Measurements from ENCODE around the gene PPP1R13L. TPM values are rescaled to one million over a fixed set of nuclear protein-coding genes. Genes with fewer than 3 reads are reported as not detected.

PPP1R13L gene
- total RNA-seq, 1 experiment from 2014 or later = 21.0 TPM

- no peak for DNase-seq (ENCODE audit: low spot score)
- in situ Hi-C loops (cut with HindIII; ENCODE audit: low sequenced_read_pairs) = no loop called here
Observed at GRCh38 chr19:45331411-45331810, 73.5 kb downstream of the PPP1R13L start.

Other genes starting within 250 kb of the PPP1R13L start
- gene NKPD1, start 244.1 kb downstream of the PPP1R13L start, total RNA-seq (2014; rRNA removed; shearing (Covaris generic)) = 0.31 TPM in 1 of 2 replicates, not detected in the other
- gene TRAPPC6A, start 226.8 kb downstream of the PPP1R13L start, total RNA-seq (2014; rRNA removed; shearing (Covaris generic)) = 38.4 and 52.9 TPM in 2 replicates
- 9.0 and 14.7 TPM in 2 replicates for gene BLOC1S3, start 226.3 kb downstream of the PPP1R13L start, total RNA-seq (2014; rRNA removed; shearing (Covaris generic))
- gene EXOC3L2, start 159.7 kb downstream of the PPP1R13L start, total RNA-seq (2014; rRNA removed; shearing (Covaris generic)) = not detected in 2 replicates
- gene MARK4, start 153.8 kb downstream of the PPP1R13L start, total RNA-seq (2014; rRNA removed; shearing (Covaris generic)) = 19.2 and 23.6 TPM in 2 replicates
- gene CKM, start 82.2 kb downstream of the PPP1R13L start, total RNA-seq (2014; rRNA removed; shearing (Covaris generic)) = 8.1 and 9.7 TPM in 2 replicates
- gene KLC3, start 64.3 kb downstream of the PPP1R13L start, total RNA-seq (2014; rRNA removed; shearing (Covaris generic)) = 9.7 and 18.6 TPM in 2 replicates
- 60.2 and 60.6 TPM in 2 replicates for gene ERCC2, start 34.5 kb downstream of the PPP1R13L start, total RNA-seq (2014; rRNA removed; shearing (Covaris generic))
- 28.4 and 32.3 TPM in 2 replicates for gene POLR1G, start 1.6 kb upstream of the PPP1R13L start, total RNA-seq (2014; rRNA removed; shearing (Covaris generic))
- 115 and 130 TPM in 2 replicates for gene ERCC1, start 18.8 kb upstream of the PPP1R13L start, total RNA-seq (2014; rRNA removed; shearing (Covaris generic))
- 0.31 and 1.5 TPM in 2 replicates for gene FOSB, start 62.9 kb upstream of the PPP1R13L start, total RNA-seq (2014; rRNA removed; shearing (Covaris generic))
- 17.0 and 22.0 TPM in 2 replicates for gene RTN2, start 92.0 kb upstream of the PPP1R13L start, total RNA-seq (2014; rRNA removed; shearing (Covaris generic))
- gene PPM1N, start 93.4 kb upstream of the PPP1R13L start, total RNA-seq (2014; rRNA removed; shearing (Covaris generic)) = 3.3 and 4.2 TPM in 2 replicates
- gene VASP, start 102.4 kb upstream of the PPP1R13L start, total RNA-seq (2014; rRNA removed; shearing (Covaris generic)) = 106 and 122 TPM in 2 replicates
- 6.3 and 14.4 TPM in 2 replicates for gene OPA3, start 179.7 kb upstream of the PPP1R13L start, total RNA-seq (2014; rRNA removed; shearing (Covaris generic))
- gene GPR4, start 197.1 kb upstream of the PPP1R13L start, total RNA-seq (2014; rRNA removed; shearing (Covaris generic)) = 0.14 TPM in 1 of 2 replicates, not detected in the other
- gene EML2, start 234.3 kb upstream of the PPP1R13L start, total RNA-seq (2014; rRNA removed; shearing (Covaris generic)) = 34.5 and 52.9 TPM in 2 replicates

All from G401 (cell line).